HK-2 (cell line): Measurements from ENCODE around the gene RUNDC3A.
"Not testable (repeated sequence)": the region's sequence is repeated elsewhere in the genome, so short reads cannot be mapped to it uniquely, and the experiment has no call there.

Experiments used
- DNase-seq: peaks from one replicate; pipeline ENCODE4 v3.0.0-alpha.2; 2018; ENCODE audit not compliant: unreplicated experiment

The RUNDC3A gene

DNA sequence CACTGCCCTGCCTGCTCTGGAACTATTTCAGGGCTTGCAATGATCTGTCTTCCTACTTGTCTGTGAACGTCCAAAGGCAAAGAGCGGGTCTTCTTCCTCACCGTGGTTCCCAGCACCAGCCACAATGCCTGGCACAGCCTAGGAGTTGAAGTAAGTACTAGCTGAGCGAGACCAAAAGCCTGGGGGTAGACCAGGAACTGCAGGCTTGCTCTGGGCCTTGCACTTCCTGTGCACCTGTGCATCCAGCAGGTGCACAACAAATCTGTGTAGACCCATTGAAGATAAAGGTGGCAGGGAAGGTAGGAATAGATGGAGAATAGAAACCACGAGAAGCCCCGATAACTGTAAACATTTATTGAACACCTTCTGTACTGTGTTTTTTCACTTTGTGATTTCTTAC, 50.6 kb downstream of the RUNDC3A start:
- no peak for DNase-seq

DNA sequence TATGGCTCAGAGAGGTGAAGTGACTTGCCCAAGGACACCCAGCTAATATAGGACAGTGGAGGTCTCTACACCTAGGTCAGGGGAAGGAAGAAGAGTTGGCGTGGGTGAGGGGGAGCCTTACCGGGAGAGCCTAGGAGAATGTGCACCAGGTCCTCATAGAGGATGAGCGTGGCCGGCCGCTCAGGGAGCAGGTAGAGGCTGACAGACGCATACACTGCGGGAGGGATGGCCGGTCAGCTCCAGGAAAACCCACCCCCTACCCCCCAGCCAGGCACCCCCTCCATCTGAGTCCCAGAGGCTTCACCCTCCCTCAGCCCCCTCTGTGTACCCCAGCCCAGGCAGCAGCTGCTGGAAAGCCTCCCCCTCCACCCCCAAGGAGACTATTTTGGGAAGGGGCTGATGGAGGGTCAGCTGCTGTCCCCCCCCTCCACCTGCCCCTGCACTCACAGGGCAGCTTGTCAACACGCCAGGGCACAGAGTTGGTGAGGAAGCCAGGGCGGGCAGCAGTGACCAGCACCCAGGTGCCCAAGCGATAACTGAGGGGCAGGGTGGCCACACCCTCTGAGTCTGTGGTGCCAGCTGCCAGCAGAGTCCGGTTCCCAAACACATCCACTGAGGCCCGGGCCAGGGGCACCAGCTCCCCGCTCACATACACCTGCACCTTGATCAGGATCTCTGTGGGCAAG, 51.2 kb downstream of the RUNDC3A start:
- no peak for DNase-seq

DNA sequence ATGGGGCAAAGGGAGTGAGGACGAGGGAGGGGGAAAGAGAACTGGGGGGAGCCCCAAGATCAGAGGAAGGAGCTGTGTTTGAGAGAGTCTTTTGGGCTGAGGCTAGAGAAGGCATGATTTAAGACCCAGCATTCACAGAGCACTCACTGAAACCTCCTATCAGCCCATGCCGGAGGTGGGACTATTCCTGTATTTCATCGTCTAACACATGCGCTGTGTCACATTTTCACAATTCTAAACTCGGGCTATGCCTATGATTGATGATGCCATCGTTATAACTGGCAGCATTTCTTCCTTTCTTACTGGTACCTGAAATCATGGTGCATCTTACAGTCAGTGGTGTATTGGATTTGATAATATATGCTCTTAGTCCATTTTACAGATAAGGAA, 51.7 kb downstream of the RUNDC3A start:
- DNase-seq, result no peak

DNA sequence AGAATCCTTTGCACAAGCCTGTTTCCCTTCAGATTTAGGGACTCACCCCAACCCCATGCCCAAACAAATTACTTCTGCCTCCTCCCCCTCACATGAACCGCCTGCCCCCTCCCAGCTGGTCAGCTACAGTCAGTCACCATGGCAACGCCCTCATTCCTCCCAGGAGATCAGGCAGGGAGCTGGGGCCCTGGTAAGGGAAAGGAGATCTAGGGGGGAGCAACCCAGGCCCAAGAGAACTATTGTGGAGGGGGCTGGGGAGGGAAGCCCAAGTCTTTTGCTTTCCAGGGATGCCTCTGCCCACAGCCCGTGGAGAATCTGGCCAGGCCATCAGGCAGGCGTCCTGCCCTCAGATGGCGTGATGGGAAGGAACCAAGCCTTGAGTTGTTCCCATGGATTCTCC, 52.4 kb downstream of the RUNDC3A start:
- DNase-seq, result no peak

DNA sequence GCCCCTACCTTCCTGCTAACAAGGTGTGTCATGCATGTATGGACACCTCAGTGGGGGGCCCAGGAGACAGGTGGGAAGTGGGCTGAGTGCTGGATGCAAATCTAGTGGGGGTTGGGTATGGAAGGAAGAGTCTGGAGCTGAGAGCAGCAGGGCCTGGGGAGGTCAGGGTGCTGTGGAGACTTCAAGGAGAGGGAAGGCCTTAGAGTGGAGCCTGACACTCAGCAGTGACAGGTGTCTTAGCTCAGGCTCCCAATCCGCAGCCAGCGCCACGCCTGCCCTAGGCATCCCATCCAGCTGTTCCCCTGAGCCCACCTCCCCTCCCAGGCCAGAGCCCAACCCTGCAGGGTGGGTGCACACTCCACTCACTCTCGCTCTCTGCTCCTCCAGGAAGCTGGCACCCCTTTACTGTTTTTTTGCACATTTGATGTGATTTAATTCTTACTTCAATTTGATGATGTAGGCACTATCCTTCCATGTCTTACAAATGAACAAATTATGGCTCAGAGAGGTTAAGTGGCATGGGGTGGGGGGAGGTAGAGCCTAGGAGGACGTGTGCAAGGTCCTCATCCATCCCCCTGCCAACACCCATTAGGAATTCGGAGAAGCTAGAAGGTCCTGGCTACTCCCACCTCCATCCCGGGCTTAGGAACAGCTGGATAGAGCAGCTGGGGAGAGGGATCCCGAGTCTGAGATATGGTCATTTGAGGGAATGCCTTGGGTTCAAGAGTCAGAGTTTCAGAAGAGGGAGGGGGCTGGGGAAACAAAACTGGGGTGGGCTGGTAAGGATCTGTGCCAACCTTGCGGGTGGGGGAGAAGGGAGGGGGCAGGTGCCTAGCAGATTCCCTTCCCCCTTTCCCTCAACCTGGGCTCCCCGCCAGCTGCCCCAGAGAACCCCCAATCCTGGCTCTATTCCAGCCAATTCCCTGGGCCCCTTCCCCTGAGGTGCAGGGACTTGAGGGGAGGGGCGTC, 53.2 kb downstream of the RUNDC3A start:
- DNase-seq, result no peak

DNA sequence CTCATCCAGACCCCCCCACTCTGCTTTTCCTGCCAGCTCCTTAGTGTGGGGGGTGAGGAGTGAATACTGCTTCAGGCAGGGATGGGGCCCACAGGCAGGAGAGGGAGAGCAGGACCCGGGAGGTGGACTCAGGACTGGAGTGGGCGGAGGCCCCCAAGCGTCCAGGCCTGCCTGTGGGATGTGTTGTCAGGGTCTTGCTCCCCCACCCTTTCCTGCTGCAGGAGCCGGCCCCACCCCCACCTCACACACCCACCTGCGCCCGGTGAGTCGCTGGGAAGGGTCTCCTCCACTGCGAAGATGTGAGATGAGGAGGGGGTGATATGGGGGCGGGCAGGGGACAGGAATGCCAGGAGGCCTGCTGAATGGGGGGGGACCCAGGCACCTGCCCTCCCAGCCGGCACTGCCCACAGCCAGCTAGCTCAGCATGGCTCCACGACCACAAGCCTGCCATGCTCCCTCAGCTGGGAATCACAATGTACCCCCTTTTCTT, 54.1 kb downstream of the RUNDC3A start:
- no peak for DNase-seq

DNA sequence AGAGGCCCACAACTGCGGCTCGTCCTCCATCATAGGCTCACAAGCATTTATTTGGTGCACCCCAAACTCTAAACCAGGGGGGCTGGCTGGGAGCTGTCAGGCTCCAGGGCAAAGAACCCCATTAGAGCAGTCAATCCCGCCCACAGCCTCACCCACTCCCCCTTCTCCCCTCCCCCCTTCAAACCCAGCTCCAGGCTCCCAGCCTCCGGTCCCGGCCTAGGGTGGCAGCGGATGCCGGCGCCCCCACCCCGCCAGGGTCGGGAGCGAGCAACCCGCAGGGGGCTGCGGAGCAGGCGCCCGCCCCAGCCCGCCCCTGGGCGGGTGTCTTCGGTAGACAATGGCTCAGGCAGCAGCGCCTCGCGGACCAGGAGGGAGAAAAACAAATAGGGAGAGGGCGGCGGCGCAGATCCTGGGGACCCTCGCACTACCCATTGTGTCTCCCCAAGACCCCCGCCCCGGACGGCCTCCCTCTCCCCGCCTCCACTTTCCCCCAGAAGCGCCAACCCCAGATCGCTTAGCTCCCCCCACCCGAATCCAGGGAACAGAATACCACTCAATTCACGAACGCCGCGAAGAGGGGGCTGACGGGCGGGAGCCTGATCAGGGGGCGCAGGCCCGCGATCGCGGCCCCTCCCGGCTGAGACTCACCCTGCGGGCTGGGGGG, 54.7 kb downstream of the RUNDC3A start:
- peak; percentile 37 for DNase-seq

DNA sequence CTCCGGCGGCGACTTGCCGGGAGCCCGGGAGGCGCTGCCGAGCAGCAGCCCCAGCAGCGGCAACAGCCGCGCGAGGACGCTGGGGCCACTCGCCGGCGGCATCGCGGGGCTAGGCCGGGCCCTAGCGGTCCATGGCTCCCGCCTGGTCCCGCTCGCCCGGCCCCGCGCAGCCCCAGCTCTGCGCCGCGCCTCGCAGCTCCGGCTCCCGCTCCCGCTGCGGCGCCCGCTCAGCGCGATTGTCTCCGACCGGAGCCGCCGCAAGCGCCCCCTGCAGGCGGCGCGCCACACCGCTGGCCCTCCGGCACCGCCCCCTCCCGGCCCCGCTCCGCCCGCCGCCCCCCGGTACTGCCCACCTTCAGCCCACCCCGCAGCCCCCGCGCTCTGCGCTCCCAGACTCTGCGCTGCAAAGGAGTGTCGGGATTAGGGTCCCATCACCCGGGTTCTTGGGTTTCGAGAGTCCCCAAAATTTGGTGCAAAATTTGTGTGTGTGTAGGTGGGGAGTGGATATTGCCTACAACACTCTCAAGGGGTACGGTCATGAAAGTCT, 55.3 kb downstream of the RUNDC3A start, which contains the start of gene FAM171A2:
Gene FAM171A2 (minus strand): TSS at position 241 of the 547 bp plus-strand sequence. CDS start 139 bp downstream, at position 102.
- peak; percentile 67 for DNase-seq

DNA sequence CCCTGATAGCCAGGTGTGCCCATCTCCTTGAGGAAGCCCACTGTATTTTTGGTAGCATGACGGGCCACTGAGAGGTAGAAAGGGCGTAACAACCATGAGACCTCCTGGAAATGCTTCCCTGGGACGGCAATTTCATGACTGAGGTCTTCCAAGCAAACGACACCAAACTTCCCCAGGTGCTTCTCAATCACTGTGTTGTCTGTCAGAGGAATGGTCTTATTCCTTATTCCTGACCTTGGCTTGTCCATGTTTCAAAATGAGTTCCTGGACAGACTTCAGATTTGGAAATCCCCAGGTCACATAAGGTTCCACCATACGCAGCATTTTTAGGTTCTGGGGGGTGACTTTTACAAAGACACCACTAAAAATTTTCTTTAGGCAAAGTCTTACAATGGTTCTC, 56.6 kb downstream of the RUNDC3A start:
- DNase-seq, result not testable (repeated sequence)

DNA sequence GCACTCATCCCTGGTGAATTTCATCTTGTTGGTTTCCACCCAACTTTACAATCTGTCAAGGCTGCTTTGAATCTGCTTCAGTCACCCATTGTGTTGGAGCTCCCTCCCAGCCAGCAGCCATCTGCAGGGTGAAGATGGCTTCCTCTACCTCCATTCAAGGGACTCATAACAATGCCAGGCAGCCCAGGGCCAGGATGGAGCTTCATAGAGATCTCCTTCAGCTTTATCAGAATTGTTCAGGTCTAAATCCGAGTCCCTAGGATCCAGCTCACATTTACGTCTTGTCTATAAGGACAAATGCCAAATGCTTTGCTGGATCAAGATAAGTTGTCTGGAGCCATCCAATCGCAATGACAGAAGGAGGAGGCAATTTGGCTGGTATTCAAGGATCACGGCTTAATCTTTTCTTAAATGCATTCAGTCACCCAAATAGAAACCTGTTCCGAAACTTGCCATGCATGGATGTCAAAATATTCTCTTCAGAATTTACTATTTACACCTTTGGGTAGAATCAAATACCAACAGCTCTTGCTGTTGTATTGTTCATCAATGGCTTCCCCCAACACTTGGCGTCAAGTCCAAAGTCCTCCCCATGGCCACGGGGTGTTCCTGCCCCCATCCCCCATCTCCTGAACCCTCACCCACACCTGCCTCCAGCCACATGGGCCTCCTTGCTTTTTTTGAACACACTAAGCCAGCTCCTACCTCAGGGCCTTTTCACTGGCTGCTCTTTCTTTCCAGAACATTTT, 59.0 kb downstream of the RUNDC3A start:
- no peak for DNase-seq
